COLO668 (cell line): ENCODE results near the gene OTOP3.
"Not testable (repeated sequence)": the region's sequence is repeated elsewhere in the genome, so short reads cannot be mapped to it uniquely, and the experiment has no call there.

ENCODE experiments used
- DNase-seq: peaks from one replicate; lab custom pipeline; 2025; ENCODE audit not compliant: unreplicated experiment; lab: John Stamatoyannopoulos, UW

OTOP3 gene

DNA sequence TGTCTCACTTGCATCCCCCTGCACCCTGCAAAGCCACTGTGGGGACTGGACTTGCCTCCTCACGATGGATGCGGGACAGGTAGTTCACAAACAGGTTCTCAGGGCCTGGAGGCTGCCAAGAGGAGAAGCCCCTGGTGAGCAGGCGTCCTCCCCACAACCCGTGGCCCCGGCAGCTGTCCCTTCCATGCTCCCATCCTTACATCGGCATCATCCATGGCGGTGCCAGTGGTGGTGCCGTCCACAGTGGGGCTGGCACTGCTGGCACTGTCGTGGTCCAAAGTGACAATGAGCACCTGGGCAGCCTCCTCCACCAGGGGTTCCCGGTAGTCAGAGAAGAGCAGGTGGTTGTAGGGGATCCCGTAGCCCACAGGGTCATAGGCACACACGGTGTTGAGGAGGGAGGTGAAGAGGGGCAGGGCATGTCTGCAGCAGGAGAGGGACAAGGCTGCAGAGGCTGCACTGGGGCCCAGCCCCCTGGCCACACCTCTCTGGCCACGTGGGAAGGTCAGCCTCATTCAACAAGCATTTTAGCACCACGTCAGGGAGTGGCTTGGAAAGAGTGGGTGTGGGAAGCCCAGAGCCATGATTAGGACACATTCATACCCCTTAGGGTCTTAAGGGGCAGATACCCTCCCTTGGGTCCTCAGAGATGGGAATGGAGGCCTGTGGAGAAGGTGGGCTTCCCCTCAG is 24.3 kb downstream of the OTOP3 start:
- no peak for DNase-seq

DNA sequence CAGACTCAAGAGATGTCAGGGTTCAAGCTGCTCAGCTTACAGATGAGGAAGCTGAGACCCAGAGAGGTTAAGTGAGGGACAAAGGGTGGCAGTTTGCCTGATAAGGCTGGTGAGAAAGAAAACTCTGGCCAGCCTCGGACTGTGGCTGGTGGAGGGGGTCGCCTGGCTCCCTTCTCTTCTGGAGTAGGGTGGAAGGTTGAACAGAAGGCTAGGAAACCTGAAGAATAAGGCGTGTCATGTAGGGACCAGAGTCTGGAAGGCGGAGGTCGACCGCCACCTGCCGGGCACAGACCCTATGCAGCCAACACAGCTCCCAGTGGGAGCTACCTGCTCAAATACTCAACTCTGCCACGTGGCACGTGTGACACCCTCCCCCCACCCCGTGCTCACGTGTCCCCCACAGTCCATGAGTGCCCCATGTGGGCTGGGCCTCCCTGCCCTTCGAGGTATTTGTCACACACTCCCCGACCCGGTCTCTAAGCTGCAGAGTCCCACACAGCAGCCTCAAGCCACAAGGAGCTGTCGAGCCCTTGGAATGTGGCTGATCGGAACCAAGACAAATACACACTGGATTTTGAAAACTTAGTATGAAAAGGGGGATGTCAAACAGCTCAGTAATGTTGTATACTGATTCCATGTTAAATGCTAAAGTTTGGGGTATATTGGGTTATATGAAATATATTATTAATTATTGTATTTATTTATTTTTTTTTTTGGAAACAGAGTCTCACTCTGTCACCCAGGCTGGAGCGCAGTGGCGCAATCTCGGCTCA is 25.1 kb downstream of the OTOP3 start:
- DNase-seq, result peak; percentile 2

DNA sequence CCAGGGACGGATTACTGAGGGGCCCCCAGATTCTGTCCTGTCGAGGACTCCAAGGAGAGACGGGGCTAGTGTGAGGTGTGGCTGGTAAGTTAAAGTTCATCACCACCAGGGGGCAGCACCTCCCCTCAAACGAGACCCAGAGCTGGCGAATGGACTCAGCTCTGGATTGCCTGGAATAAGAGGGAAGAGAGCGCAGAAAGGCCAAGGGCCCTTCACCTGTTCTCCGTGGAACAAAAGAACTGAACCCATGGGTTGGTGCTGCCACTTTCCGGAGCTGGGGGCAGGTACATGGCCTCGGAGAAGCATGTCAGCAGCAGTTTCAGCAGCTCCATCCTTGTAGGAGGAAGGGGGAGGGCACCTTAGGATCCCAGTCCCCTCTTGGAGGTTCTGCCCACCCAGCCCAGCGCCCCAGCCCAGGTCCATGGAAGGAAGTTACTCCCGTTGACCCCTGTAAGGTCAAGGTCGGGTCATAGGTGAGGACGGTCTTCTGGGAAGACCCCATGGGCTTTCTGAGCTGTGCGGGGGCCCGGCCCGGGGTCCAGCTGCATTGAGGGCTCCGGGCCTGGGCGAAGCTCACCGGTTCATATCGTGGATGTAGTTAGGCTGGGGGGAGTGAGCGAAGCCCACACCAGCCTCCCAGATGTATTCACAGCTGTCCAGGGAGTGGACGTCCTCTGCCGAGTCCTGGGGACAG is 26.1 kb downstream of the OTOP3 start:
- DNase-seq, result peak; percentile 83

DNA sequence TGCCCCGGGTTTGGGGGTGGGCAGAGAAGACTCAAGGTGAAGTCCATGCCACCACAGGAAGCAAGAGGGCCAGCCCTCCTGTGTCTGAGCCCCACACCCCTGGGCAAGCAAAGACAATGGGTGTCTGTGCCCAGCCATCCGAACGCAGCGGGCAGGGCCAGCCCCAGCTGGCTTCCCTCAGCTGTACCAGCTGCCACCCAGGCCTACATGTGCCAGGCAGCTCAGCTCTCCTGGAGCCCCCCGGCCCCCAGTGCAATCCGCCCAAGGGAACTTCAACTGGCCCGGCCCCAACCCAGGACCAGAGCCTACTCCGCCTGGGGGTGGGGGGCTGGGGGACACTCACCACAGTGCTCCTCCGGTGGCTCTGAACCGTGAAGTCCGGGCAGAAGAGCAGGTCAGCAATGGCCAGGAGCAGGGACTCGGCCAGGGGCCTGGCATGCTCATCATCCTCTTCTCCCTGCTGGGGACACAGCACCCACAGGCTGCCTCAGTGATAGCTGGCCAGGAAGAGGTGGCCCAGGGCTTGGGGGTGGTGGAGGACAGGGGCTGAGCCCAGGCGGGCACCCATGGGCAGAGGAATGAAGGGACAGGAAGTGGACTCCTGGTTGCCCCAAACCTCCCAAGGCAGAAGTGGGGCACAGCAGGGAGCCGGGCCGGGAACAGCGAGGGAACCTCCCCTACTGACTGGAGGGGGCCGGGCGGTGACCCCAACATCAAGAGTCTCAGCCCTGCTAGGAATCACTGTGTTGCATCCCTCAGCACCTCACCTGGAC is 27.1 kb downstream of the OTOP3 start:
- no peak for DNase-seq

DNA sequence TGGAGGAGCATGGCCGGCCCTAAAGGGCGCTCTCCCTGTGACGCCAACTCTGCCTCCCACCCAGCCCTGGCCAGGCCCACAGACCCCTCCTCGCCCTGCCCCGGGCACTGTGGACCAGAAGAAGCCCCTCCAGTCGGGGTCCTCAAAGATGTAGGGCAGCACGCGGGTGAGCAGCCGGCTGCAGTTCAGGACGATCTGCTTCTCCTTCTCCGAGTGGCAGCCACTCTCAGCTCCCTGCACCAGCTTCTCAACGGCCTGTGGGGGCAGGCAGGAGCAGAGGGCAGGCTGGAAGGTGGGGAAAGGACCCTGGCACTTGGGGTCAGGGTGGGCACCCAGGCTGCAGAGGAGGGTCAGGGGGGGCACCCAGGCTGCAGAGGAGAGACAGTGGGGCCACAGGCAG is 28.0 kb downstream of the OTOP3 start:
- DNase-seq, result no peak

DNA sequence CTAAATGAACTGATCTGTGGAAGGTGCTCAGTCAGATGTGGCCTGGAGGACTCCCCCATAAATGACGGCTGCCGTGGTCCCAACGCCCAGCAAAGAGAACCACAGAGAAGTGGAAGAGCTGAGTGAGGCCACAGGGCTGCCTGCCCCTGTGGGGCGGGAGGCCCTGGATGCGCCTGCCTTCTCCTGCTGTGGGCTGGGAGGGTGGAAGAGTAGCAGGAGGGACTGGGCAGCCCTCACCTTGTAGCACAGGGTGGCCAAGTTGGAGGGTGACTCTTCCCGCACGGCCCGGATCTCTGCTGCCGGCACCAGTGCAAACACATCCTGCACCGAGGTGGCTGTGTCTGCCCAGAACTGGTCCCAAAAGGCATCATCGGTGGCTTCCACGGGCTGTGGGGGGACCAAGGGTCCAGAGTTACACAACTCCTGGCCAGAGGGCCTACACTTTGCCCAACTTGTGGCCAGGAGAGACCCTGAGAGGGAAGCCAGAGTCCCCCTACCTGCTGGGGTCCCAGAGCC is 28.6 kb downstream of the OTOP3 start:
- no peak for DNase-seq

DNA sequence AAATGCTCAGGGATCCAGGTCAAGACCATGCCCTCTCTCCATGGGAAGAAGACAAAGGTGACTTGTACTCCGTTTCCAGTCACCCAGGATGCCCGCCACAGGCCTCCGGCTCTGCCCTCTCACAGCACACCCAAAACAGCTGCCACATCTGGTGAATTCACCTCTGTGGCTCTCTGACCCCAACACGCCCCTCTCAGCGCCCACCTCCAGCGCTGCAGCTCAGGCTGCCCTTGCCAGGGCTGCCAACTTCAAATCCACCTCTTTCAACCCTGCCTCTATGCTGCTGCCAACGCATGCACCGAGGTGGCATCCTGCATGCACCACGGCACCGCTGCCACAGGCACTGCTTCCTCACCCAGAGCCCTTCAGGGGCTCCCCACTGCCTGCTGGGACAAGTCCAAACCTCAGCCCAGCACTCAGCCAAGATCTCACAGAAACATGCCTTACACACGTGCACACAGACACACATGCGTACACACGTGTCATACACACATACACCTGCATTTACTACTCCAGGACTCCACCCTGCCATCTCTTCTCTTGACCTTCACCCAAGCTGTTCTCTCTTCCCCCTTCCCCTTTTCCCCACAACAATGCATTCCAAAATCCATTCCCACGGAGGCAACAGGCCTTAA is 29.4 kb downstream of the OTOP3 start:
- DNase-seq, result no peak

DNA sequence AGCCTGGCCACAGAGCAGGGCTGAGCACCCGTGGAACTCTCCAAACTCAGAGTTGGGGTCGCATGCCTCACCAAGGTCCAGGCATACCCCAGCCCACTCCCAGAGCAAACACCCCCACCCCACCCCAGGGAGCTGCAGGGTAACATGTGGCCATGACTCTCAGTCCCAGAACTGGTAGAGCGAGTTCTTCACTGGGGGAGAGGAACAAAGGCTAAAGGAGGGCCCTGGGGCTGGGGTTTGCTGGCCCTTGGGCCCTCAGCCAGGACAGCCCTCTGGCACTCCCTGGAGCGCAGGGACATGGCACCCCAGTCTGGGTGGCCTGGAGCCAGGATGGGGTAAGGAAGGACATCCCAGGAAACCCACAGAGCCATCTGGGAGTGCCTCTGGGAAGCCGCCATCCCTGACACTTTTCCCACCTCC is 32.7 kb downstream of the OTOP3 start:
- DNase-seq, result peak; percentile 4

DNA sequence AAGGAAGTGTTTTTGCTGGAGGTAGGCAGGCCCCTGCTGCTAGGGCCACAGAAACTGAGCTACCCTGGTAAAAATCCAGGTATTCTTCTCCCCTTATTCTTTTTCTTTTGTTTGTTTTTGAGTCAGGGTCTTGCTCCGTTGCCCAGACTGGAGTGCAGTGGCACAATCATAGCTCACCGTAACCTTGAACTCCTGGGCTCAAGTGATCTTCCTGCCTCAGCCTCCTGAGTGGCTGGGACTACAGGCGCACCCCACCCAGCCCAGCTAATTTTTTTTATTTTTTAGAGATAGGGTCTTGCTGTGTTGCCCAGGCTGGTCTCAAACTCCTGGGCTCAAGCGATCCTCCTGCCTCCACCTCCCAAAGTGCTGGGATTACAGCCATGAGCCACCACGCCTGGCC is 33.8 kb downstream of the OTOP3 start:
- not testable (repeated sequence) for DNase-seq

DNA sequence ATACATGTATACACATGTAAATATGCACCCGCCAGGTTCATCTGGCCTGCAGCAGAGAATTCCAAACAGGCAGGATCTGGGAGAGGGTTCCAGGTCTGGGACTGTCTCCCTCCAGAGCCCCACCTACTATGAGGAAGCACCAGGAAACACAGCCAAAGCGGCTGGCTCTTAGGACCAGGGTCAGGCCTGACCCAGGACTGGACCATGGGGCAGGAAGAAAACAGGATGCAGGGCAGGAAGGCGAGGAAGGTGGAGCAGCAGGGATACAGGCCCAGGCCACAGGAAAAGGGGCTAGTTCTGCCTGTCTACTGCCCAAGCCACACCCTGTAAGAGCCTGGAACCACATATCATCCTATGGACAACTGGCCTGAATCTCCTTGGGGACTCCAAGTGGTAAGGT is 34.7 kb downstream of the OTOP3 start:
- no peak for DNase-seq

DNA sequence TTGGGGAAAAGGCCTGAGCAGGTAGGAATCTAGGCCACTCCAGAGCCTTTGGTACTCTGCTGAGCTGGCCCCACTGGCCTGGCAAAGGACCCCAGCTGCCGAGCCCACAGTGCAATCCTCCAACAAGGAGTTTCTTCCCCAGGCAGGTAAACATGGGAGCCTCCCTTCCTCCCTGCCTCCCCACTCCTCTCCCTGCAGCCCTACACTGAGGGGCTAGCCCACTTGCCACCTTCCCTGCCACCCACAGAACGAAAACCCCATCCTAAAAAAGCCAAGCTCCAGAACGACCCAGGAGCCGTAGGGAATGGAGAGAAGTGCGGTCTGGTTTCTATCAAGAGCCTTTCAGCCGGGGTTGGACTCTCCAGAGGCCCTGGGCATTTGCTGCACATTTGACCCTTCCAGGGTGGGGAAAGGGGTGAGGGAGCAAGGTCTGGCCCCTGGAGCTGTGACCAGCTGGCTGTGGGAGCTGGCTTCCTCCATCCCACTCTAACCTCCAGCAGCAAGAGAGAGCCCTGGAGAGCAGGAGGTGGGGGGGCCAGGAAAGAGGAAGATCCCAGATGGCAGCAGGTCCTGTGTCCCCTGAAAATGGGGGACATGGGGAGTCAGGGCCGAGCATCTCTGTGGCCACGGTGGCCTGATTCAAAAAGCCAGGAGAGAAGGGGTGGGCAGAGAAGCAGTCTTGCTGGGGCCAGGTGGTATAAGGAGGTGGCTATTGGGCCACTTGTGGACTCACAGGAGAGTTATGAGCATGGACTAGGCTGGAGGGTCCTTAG is 35.6 kb downstream of the OTOP3 start:
- DNase-seq, result no peak

DNA sequence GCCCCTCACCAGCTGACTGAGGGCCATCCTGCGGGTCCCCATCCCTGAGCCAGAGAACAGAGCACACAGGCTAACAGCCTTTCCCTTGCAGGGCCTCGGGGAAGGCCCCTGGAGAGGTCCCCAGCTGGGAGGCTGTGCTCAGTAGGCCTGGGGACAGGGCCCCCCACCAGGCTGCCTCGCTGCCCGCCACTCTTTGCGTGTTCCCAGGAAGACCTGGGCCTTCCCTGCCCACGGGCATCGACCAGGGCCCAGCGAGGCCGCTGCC is 36.1 kb downstream of the OTOP3 start:
- no peak for DNase-seq

DNA sequence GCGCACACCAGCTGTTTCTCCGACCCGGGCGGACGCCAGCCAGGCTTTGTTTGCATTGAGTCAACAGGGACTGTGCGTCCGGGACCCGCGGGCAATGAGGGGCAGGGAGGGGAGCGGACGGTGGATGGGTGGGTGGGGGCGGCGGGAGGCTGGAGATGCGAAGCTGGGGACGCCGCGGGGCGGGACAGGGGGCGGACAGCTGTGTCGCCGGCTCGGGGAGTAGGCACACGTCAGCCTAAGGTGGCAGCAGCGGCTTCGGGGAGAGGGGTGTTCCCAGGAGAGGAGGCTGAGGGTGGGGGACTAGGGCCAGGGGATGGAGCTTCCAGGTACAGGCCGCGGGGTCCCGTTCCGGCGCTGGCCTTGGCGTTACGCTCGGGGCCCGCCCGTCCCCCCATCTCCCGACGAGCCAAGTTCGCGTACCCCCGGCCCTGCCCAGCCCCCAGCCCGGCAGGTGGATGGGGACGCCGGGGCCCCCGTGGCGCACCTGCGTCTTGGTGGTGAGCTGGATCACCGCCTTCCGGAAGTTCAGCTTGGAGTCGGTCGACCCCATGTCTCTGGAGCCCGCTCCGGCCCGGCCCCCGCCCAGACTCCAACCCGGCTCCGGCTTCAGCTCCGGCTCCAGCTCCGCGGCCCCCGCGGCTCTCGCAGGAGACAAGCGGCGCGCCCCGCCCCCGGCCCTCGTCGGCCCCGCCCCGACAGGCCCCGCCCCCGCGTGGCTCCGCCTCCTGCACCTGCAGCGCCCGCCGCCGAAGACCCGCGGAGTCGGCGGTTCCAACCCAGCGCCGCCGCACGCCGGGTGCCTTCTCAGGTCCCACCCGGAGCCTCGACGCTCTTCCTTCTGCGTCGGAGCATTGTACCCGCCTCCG is 36.6 kb downstream of the OTOP3 start, which contains the start of gene HID1:
TSS of gene HID1 (minus strand) at position 653 of the 866 bp plus-strand sequence. CDS start at position 550, 103 bp downstream.
- peak; percentile 81 for DNase-seq

DNA sequence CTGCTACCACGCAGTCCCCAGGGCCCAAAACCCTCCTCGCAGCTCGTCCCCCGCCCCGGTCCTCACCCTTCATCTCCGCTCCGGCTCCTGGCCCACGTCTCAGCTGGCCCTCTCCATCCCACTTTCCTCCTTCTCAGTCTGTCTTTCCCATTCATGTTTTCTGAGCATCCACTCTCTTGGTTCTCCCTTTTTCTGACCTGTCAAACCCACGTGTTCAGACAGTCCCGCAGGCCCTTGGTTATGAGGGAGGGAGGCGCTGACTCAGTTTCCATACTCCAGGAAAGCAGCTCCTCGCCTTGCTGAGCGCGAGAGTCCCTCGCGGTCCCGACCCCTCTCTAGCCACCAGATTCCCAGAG is 37.3 kb downstream of the OTOP3 start:
- DNase-seq, result no peak

DNA sequence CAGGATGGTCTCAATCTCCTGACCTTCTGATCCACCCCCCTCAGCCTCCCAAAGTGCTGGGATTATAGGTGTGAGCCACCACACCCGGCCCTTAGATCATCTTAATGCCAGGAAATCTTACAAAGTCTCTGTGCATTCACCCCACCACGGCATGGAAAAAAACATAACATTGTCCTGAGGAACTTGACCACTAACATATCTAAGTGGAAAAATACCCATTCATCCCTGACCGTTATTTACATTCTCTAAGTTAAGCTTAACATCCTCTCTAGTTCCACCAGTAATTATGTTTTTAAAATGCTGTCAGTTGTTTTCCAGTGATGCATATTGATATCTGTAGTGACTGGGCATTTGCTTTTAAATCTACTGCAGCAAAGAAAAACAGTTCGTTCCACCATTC is 40.2 kb downstream of the OTOP3 start:
- no peak for DNase-seq

DNA sequence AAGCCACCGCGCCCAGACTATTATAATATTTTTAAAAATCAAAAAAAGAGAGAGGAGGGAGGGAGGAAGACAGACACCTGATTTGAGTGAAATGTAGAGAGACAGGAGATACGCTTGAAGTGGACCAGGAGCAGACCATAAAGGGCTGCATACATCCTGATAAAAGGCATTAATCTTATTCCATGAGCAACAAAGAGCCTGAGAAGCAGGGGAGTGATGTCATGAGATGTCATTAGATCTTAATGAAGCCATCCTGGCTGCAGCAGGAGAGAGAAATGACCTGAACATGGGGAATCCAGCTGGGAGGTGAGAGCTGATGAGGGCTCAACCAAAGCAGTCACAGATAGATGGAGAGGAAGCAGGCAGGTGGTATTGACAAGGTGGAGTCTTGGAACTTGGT is 42.1 kb downstream of the OTOP3 start:
- no peak for DNase-seq

DNA sequence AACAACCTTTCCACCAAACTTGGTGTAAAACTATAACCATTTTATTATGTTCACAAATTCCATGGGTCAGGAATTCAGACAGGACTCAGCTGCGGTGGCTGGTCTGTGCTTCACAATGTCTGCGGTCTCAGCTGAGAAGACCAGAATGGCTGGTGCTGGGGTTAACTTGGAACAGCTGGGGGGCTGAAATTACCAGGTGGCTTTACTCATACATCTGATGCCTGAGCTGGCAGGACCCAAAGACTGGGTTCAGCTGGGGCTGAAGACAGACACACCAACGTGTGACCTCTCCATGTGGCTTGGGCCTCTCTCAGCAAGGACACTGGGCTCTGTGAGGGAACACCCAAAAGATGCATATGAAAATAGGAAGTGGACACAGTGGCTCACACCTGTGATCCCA is 42.5 kb downstream of the OTOP3 start:
- DNase-seq, result no peak

DNA sequence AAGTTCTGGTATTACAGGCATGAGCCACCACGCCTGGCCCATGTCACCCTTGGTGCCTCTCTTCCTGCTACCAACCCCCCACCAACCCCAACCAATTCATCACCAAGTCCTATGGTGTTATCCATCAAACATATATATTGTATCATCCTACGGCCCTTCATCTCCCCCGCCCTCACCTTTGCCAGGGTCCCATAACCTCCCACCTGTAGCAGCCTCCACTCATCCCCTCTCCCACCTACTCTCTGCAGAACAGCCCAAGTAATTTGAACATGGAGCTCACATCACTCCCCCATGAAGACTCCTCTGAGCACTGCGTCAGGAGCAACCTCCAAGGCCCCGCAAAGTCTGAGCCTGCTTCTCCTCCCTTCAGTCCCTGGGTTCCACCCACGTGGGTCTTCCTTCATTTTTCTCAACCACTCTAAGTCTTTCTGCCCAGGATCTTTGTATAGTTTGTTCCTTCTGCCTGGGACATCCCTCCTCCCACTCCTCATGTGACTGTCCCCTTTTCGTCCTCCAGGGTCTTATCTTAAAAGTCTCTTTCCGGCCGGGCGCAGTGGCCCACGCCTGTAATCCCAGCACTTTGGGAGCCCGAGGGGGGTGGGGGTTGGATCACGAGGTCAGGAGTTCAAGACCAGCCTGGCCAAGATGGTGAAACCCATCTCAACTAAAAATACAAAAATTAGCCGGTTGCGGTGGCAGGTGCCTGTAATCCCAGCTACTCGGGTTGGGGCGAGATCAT is 43.9 kb downstream of the OTOP3 start:
- DNase-seq, result no peak
